NCI-H2171 (cell line): ENCODE results near the gene MYO1E.

Experiments used
- DNase-seq: peaks from one replicate; lab custom pipeline; 2025; lab: John Stamatoyannopoulos, UW

Gene MYO1E

GRCh38 chr15:59315914-59316451 is 56.7 kb downstream of the MYO1E start:
- DNase-seq, result no peak

GRCh38 chr15:59313641-59314332 is 58.9 kb downstream of the MYO1E start:
- DNase-seq, result peak; percentile 44

GRCh38 chr15:59312205-59312604 is 60.5 kb downstream of the MYO1E start:
- DNase-seq, result no peak

GRCh38 chr15:59311195-59311594 is 61.5 kb downstream of the MYO1E start:
- no peak for DNase-seq

- no peak for DNase-seq
Observed at GRCh38 chr15:59309405-59309804, 63.3 kb downstream of the MYO1E start.

- DNase-seq, result no peak
Observed at GRCh38 chr15:59307165-59307537, 65.5 kb downstream of the MYO1E start.

GRCh38 chr15:59306520-59307164 is 66.0 kb downstream of the MYO1E start:
- no peak for DNase-seq

GRCh38 chr15:59304807-59305206 is 67.9 kb downstream of the MYO1E start:
- no peak for DNase-seq

GRCh38 chr15:59304034-59304795 is 68.5 kb downstream of the MYO1E start:
- DNase-seq, result no peak

GRCh38 chr15:59303633-59304032 is 69.0 kb downstream of the MYO1E start:
- DNase-seq, result no peak

GRCh38 chr15:59303136-59303535 is 69.5 kb downstream of the MYO1E start:
- no peak for DNase-seq

- DNase-seq, result no peak
Observed at GRCh38 chr15:59301527-59301926, 71.1 kb downstream of the MYO1E start.

- peak; percentile 12 for DNase-seq
Observed at GRCh38 chr15:59300618-59301139, 72.0 kb downstream of the MYO1E start.

- DNase-seq, result no peak
Observed at GRCh38 chr15:59299929-59300617, 72.6 kb downstream of the MYO1E start.

- no peak for DNase-seq
Observed at GRCh38 chr15:59298854-59299250, 73.8 kb downstream of the MYO1E start.

GRCh38 chr15:59298225-59298853 is 74.3 kb downstream of the MYO1E start:
- no peak for DNase-seq

- DNase-seq, result no peak
Observed at GRCh38 chr15:59296181-59296617, 76.5 kb downstream of the MYO1E start.

GRCh38 chr15:59295261-59296001 is 77.2 kb downstream of the MYO1E start:
- DNase-seq, result peak; percentile 54

- DNase-seq, result no peak
Observed at GRCh38 chr15:59294574-59295260, 78.0 kb downstream of the MYO1E start.
